ENCODE results near the gene ADAT3. TPM values are rescaled to one million over a fixed set of nuclear protein-coding genes. Genes with fewer than 3 reads are reported as not detected.

ADAT3 gene
- total RNA-seq, 1 donor from 2014 or later = 10.9 TPM

GRCh38 chr19:1860821-1861598, 44.2 kb upstream of the ADAT3 start:
- peak overlapping the region; percentile 48 for H3K27ac Mint-ChIP-seq (ENCODE audit: unreplicated experiment)
- H3K4me3 Mint-ChIP-seq (ENCODE audit: unreplicated experiment) = peak overlapping the region; percentile 85
- TF ChIP-seq, protein P1, sequence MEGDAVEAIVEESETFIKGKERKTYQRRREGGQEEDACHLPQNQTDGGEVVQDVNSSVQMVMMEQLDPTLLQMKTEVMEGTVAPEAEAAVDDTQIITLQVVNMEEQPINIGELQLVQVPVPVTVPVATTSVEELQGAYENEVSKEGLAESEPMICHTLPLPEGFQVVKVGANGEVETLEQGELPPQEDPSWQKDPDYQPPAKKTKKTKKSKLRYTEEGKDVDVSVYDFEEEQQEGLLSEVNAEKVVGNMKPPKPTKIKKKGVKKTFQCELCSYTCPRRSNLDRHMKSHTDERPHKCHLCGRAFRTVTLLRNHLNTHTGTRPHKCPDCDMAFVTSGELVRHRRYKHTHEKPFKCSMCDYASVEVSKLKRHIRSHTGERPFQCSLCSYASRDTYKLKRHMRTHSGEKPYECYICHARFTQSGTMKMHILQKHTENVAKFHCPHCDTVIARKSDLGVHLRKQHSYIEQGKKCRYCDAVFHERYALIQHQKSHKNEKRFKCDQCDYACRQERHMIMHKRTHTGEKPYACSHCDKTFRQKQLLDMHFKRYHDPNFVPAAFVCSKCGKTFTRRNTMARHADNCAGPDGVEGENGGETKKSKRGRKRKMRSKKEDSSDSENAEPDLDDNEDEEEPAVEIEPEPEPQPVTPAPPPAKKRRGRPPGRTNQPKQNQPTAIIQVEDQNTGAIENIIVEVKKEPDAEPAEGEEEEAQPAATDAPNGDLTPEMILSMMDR (IDR thresholded peaks at IDR 0.05; ENCODE audit: partially characterized antibody, unreplicated experiment) = no peak
- no peak for DNase-seq
- H3K27me3 Mint-ChIP-seq (ENCODE audit: unreplicated experiment) = peaks cover 8% of the 10 kb centered on the region
- no peaks in the 10 kb centered on the region for H3K36me3 Mint-ChIP-seq (ENCODE audit: unreplicated experiment)
- peaks cover 13% of the 10 kb centered on the region for H3K9me3 Mint-ChIP-seq (ENCODE audit: unreplicated experiment)
- H3K4me1 Mint-ChIP-seq (ENCODE audit: low read depth, unreplicated experiment) = peaks cover 6% of the 10 kb centered on the region

DNA sequence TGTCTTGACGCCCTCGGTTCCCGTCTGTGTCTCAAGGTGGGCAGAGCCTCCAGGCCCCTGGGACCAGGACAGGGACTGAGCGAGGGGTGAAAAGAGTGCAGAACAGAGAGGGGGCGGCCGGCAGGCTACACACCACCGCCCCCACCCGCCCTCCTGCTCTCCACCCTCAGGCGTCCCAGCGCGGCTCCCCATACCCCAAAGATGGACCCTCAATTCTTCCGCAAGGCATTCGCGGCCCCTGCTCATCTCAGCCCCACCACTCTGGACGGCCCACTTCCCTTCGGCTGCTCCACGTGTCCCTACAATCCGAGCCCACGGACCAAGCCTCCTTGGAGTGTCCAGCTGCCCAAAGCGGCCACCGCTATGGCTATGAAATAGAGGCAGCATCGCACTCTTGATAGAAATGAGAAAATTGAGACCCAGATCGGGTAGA, 43.6 kb upstream of the ADAT3 start:
- Mint-ChIP-seq H3K4me3 (ENCODE audit: unreplicated experiment) (peak overlapping the region; percentile 85), H3K27ac (ENCODE audit: unreplicated experiment) (peak overlapping the region; percentile 48), H3K27me3 (ENCODE audit: unreplicated experiment) (peaks cover 4% of the 10 kb centered on the region), H3K36me3 (ENCODE audit: unreplicated experiment) (no peaks in the 10 kb centered on the region), H3K9me3 (ENCODE audit: unreplicated experiment) (peaks cover 10% of the 10 kb centered on the region), H3K4me1 (ENCODE audit: low read depth, unreplicated experiment) (peaks cover 4% of the 10 kb centered on the region)
- peak; percentile 31 for DNase-seq
- TF ChIP-seq, protein P1 (IDR thresholded peaks at IDR 0.05; ENCODE audit: partially characterized antibody, unreplicated experiment) = no peak

DNA sequence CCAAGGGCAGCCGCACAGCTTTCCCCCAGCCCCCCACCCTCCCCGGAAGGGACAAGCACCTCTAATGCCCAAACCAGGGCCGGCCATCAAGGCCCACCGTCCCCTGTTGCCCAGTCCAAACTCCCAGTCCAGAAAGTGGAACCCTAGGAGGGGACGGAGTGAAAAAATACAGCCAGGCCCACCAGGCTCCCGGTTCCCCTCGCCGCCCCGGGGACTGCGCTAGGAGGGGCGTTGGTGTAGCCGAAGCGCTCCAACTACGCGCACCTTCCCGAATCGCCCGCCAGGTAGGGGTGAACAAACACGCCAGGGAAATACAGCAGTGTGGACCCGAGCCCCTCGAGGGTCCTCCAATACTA, 43.2 kb upstream of the ADAT3 start:
- Mint-ChIP-seq H3K4me3 (ENCODE audit: unreplicated experiment) (peak overlapping the region; percentile 85), H3K36me3 (ENCODE audit: unreplicated experiment) (no peaks in the 10 kb centered on the region), H3K27ac (ENCODE audit: unreplicated experiment) (peak overlapping the region; percentile 28), H3K4me1 (ENCODE audit: low read depth, unreplicated experiment) (peaks cover 4% of the 10 kb centered on the region), H3K27me3 (ENCODE audit: unreplicated experiment) (peaks cover 4% of the 10 kb centered on the region), H3K9me3 (ENCODE audit: unreplicated experiment) (peaks cover 10% of the 10 kb centered on the region)
- peak; percentile 37 for DNase-seq
- TF ChIP-seq, protein P1 (IDR thresholded peaks at IDR 0.05; ENCODE audit: partially characterized antibody, unreplicated experiment) = no peak

DNA sequence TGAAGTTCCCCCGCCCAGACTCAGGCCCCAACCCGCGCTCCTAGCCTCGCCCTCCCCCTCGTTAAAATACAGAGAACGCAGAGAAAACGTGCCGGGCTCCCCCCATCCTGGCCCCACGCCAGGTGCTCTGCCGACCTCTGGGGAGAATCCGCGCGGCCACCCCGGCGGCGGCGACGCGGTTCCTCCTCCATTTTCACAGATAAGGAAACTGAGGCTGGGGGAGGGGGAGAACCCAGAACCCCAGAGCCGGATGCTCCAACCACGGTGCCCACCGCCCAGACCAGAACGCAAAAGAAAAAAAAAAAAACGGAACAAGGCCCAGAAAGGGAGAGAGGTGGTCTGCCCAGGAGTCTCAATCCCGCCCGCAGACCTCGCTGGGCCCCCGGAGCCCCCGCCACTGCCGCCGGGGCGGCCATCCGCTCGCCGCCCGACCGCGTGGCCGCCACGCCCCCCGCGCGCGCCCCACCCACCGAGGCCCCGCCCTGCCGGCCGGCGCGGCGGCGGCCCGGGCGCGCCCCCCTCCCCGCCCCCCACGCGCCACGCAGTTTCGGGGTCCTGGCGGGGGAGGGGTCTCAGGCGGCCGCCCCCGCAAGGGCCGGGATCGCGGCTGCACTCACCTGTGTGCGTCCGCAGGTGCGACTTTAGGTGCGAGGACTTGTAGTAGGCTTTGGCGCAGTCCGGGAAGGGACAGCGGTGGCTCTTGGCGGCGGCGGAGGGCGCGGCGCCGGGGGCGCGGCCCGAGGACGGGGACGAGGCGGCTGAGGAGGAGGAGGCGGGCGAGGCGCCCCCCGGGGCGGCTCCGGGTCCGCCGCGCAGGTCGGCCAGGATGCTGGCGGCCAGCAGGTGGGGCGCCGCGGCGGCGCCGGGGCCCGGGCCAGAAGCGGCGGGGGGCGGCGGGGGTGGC, 42.5 kb upstream of the ADAT3 start:
- H3K27ac Mint-ChIP-seq (ENCODE audit: unreplicated experiment) = peak overlapping the region; percentile 28
- H3K27me3 Mint-ChIP-seq (ENCODE audit: unreplicated experiment) = peaks cover 4% of the 10 kb centered on the region
- H3K9me3 Mint-ChIP-seq (ENCODE audit: unreplicated experiment) = peaks cover 10% of the 10 kb centered on the region
- peak; percentile 67 for DNase-seq
- no peaks in the 10 kb centered on the region for H3K36me3 Mint-ChIP-seq (ENCODE audit: unreplicated experiment)
- H3K4me3 Mint-ChIP-seq (ENCODE audit: unreplicated experiment) = peak overlapping the region; percentile 85
- TF ChIP-seq, protein P1 (IDR thresholded peaks at IDR 0.05; ENCODE audit: partially characterized antibody, unreplicated experiment) = no peak
- peaks cover 4% of the 10 kb centered on the region for H3K4me1 Mint-ChIP-seq (ENCODE audit: low read depth, unreplicated experiment)

Measured in glutamatergic neuron (in vitro differentiated cells).